ENCODE data around the gene PHKG1.
"Not testable (repeated sequence)": the region's sequence is repeated elsewhere in the genome, so short reads cannot be mapped to it uniquely, and the experiment has no call there.

Gene PHKG1

DNA sequence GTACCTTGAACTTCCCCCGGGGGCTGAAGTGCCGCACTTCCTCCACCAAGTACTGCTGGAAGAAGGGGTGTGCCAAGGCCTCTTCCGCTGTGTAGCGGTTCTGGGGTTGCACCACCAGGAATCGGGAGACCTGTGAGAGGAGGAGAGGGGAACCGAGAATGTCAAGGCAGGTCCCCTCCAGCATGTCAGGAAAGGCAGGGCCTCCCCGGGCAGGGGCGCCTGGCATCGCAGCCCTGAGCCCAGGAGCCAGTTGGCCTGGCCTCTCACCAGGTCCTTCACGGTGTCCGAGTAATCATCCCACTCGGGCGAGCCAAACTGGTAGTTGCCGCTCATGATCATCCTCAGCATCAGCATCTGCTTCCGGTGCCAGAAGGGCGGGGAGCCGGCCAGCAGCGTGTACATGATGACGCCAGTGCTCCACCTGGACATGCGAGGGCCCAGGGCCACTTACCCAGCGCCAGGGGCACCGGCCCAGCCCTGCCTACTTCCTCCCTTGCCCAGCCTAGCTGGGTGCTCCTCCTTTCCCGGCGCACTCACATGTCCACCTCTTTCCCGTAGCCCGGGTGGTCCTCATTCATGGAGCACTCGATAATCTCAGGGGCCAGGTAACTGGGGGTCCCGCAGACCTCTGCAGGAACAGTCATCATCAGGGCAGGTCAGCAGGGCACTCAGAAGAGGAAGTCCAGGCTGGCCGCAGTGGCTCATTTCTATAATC is 11.0 kb downstream of the PHKG1 start:
- no peak for DNase-seq

DNA sequence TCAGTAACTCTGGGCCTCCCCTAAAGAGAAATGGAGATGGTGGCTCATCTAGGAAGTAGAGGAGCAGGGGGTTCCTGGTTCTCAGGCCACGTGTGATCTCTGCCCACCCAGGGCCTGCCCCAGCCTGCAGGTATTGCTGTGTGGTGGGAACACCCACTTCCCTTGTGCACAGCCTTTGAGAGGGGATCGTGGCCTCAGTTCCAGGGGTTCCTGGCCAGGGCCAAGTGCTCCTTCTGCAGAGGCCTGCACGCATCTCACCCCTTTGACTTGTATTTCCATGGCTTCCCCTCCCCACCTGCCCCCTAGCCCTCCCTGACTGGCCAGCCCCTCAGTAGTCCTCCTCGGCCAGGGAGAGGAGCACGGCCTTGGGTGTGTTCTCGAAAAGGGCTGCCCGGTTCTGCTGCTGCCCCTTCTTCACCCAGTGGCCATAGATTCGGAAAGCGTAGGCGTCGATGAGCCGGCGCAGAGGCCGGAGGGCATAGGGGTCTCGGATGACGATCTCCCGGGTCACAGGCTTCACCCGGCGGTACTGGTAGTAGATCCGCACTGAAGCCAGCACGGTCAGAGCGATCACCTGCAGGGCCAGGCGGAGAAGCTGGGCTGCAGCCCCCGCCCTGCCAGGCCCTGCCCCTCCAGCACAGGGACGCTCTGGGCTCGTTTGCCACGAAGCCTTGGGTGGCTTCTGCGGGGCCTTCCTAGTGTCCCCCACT is 11.9 kb downstream of the PHKG1 start:
- not testable (repeated sequence) for DNase-seq

DNA sequence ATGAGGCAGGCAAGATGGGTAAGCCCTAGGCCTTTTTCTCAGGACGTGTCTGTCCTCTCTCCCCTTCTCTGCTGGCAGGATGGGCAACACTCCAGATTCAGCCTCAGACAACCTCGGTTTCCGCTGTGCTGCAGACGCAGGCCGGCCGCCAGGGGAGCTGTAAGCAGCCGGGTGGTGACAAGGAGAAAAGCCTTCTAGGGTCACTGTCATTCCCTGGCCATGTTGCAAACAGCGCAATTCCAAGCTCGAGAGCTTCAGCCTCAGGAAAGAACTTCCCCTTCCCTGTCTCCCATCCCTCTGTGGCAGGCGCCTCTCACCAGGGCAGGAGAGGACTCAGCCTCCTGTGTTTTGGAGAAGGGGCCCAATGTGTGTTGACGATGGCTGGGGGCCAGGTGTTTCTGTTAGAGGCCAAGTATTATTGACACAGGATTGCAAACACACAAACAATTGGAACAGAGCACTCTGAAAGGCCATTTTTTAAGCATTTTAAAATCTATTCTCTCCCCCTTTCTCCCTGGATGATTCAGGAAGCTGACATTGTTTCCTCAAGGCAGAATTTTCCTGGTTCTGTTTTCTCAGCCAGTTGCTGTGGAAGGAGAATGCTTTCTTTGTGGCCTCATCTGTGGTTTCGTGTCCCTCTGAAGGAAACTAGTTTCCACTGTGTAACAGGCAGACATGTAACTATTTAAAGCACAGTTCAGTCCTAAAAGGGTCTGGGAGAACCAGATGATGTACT is 13.1 kb downstream of the PHKG1 start:
- DNase-seq: no peak

DNA sequence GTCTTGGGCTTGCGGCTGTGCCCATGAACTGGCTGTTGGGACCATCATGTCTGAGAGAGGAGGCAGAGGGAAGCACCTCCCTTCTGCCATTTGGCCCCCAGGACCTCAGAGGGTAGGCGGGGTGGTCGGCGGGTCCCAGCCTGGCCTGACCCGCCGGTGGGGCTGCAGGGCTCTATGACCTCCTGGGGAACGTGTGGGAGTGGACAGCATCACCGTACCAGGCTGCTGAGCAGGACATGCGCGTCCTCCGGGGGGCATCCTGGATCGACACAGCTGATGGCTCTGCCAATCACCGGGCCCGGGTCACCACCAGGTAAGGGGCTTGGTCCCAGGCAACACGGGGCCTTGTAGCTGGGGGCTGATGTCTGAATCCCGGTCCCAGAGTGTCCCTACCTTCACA is 14.6 kb downstream of the PHKG1 start:
- DNase-seq: no peak

DNA sequence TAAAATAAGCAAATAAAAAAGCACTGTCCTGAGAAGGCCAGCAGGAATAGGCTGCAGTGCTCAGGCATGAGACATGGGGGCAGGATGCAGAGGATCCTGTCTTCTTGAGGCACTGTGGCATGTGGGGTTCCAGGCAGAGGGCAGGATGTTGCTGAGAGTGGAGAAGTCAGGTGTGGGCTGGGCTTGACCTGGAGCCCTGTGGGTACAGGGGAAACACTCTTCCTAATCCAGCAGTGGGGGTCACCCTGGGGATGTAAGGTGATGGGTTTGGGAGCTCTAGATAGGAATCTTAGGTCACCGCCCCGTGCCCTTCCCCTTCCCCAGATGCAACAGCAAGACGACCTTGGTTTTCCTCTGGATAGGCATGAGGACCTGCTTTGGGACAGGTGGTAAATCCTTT is 15.1 kb downstream of the PHKG1 start:
- DNase-seq: no peak

DNA sequence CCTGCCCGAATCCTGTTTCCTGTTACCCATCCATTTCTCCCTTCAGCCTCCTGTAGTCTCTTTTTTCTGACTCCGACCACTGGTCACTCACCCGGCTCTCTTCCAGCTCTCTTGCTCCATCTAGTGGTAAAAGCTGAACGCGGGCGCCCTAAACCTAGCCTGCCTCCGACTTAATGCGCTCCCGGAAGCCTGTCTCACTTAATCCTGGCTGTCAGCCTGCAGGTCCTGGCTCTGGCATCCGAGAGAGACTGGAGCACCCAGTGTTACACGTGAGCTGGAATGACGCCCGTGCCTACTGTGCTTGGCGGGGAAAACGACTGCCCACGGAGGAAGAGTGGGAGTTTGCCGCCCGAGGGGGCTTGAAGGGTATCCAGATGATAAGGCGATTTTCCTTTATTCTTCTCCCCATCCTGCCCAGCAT is 18.4 kb downstream of the PHKG1 start:
- DNase-seq: peak; percentile 92

DNA sequence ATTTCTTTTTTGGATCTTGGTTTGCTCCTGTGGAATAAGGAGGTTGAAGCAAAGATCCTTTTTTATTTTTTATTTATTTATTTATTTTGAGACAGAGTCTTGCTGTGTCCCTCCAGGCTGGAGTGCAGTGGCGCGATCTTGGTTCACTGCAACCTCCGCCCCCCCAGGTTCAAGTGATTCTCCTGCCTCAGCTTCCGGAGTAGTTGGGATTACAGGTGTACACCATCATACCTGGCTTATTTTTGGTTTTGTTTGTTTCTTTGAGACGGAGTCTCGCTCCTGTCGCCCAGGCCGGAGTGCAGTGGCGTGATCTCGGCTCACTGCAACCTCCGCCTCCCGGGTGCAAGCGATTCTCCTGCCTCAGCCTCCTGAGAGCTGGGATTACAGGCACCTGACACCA is 26.4 kb downstream of the PHKG1 start:
- not testable (repeated sequence) for DNase-seq

DNA sequence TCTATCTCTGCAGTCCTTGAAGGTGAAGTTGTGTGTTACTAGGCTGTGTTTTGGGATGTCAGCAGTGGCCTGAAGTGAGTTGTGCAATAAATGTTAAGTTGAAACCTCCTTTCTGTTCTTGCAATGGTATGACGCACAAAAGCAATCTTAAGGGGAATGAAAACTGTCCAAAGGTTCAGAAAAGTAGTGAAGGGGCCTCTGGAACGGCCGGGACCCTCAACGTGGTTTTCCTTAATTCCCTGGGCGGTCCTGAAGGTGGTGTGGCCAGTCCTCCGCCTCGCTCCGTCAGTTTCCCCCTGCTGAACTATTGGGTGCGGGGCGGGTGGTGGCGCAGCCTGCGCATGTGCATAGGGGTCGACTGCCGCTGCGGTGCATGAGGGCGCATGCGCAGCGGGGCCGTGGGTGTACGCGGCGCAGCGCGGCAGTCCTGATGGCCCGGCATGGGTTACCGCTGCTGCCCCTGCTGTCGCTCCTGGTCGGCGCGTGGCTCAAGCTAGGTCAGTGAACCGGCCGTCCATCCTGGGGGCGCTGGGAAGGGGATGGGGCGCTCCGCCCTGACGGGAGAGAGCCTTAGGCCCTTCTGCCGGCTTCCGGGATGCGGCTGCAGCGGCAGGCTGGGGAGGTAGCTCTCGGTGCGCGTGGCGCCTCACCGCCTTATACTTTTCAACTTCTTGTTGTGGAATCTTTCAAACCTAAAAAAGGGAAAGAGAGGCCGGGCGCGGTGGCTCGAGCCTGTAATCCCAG is 28.7 kb downstream of the PHKG1 start, which contains the start of gene SUMF2:
TSS of gene SUMF2 (plus strand) at position 405 of the 744 bp plus-strand sequence. CDS start at position 431, 26 bp downstream.
- DNase-seq: peak; percentile 96

DNA sequence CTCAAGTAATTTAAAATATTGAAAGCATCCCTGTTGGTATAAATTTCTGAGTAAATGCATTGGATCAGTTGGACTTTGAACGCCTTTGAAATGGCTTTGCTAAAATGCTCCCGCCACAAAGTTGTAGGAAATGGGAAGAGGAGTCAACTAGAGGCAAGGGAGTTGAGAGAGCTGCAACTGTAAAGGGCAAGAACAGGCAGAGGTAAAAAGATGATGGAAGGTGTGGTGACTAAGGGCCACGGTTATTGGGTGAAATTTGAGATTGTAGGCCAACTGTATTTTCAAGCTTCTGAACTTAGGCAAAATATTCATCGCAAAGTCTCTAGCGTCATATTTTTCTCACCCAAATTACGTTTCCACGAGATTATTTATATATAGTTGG is 29.3 kb downstream of the PHKG1 start:
- no peak for DNase-seq

DNA sequence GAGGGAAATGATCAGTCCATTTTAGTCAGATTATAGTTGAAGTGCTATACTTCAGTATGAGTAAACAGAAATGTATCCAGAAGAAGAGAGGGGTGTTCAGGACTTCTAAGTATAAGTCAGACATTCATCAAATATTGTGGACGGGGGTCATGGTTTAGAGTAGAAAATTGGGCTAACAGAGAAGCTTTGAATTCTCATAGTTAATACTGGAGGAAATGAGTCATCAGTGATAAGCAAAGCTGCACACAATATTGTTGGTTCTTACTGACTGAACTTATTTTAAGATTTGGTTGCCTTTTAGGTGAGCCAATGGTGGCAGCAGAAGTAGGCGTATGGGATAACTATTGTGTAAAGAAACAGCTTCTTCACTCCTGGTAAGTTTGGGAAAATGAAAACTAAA is 30.4 kb downstream of the PHKG1 start:
- no peak for DNase-seq

DNA sequence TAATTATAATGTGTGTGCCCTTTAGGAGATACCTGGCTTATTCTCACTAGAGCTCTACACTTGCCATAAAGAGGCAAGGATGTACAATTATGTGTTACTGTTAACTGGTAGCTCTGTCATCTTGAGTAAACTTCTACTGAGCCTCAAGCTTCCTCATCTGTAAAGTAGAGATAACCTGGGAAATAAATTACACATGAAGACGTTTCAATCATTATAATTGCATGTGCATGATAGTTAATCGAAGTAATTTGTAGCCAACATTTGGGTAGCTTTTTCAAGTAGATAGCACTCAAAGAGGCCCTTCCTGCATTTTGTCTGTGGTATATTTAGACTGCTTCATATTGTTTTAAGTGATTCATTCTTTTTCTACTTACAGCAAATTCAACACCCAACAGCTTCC is 38.8 kb downstream of the PHKG1 start:
- no peak for DNase-seq

DNA sequence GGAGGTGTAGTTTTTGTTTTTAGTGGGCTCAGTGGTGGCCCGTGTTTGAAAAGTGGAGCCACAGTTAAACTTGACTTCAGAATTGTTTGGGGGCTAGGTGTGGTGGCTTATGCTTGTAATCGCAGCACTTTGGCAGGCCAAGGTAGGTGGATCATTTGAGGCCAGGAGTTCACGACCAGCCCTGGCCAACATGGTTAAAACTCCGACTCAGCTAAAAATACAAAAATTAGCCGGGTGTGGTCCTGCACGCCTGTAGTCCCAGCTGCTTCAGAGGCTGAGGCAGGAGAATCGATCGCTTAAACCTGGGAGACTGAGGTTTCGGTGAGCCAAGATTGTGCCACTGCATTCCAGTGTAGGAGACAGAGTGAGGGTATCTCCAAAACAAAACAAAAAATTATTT is 39.4 kb downstream of the PHKG1 start:
- no peak for DNase-seq

DNA sequence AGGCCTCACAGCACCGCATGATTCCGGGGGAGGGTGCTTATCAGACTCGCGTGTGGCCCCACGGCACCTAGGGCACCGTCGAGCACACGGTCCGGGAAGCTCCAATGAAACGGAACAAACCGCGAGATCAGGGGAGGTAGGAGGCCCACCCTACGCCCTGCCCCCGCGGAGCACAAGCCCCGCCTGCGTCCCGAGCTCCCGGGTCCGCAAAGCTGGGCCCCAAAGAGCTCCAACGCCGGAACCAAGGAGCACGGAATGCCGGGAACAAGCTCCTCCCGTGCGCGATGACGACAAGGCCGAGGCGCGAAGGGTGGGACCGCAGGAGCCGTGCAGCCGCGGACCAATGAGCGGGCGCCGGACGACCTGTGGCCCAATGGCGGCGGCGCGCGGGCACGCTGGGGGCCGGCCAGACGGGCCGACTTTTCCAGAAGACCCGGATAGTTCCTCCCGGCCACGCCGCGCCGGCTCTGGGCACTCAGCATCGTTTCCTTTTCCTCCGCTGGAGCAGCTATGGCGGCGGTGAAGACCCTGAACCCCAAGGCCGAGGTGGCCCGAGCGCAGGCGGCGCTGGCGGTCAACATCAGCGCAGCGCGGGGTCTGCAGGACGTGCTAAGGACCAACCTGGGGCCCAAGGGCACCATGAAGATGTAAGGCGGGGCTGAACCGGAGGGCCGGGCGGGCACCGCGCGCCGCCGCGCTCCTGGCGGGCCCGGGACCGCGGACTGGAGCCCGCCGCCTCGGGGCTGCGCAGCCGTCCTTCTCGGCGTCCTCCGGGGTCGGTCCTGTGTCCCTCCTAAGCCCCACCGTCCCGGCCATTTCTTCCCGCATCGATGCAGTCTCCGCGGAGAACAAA is 41.2 kb downstream of the PHKG1 start, which contains the start of the genes CCT6A and PSPH:
TSS of gene CCT6A (plus strand) at position 427 of the 853 bp plus-strand sequence. CDS start at position 511, 84 bp downstream.
TSS of gene PSPH (minus strand) at position 106 of the 853 bp plus-strand sequence. CDS start 30,232 bp downstream, outside the sequence.
- DNase-seq: peak; percentile 99

DNA sequence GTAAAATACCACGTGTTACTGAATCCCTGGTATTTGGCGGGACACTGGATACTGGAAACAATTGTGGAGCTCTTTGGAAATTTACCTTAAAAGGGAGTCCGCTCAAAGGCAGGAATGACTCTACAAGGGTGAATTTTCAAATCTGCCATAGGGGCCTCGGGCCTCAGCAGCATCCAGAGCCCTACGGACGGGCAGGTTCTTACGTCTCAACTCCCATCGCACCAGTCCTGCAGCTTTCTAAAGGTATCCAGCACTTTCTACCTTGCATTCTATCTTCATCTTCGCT is 41.8 kb downstream of the PHKG1 start:
- no peak for DNase-seq

DNA sequence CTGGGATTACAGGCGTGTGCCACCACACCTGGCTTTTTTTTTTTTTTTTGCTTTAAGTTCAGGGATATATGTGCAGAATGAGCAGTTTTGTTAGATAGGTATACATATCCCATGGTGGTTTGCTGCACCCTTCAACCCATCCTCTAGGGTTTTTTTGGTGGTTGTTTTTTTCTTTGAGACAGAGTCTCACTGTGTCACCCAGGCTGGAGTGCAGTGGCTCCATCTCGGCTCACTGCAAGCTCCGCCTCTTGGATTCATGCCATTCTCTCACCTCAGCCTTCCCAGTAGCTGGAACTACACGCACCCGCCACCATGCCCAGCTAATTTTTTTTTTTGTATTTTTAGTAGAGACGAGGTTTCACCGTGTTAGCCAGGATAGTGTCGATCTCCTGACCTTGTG is 44.0 kb downstream of the PHKG1 start:
- DNase-seq: peak; percentile 55

DNA sequence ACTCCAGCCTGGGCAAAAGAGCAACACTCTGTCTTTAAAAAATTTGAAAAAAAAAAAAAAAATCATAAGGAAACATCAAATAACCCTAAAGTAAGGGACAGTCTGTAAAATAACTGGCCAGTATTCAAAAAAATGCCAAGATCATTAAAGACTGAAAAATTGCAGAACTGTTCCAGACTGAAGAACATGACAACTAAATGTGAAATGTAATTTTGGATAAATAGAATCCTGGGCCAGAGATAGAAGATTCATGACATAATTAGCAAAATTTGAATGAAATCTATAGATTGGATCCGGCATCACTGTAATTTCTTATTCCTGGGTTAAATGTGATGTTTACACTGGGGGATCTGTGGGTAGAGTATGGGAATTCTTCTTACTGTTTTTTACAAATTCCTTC is 44.5 kb downstream of the PHKG1 start:
- no peak for DNase-seq

DNA sequence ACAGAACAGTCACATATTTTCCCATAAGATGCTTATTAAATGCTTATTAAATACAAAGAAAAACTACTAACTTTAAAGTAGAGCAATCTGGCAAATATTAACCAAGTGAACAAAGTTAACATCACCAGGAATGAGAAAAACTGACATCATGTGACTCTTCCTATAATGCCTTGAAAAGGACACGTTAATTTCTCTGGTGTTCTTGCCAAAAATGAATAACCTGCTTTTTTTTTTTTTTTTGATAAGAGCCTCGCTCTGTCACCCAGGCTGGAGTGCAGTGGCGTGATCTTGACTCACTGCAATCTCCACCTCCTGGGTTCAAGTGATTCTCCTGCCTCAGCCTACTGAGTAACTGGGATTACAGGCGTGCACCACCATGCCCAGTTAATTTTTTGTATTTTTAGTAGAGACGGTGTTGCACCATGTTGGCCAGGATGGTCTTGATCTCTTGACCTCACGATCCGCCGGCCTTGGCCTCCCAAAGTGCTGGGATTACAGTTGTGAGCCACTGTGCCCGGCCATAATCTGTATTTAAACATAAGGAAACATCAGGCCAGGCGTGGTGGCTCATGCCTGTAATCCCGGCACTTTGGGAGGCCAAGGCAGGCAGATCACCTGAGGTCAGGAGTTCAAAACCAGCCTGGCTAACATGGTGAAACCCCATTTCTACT is 45.2 kb downstream of the PHKG1 start:
- not testable (repeated sequence) for DNase-seq

DNA sequence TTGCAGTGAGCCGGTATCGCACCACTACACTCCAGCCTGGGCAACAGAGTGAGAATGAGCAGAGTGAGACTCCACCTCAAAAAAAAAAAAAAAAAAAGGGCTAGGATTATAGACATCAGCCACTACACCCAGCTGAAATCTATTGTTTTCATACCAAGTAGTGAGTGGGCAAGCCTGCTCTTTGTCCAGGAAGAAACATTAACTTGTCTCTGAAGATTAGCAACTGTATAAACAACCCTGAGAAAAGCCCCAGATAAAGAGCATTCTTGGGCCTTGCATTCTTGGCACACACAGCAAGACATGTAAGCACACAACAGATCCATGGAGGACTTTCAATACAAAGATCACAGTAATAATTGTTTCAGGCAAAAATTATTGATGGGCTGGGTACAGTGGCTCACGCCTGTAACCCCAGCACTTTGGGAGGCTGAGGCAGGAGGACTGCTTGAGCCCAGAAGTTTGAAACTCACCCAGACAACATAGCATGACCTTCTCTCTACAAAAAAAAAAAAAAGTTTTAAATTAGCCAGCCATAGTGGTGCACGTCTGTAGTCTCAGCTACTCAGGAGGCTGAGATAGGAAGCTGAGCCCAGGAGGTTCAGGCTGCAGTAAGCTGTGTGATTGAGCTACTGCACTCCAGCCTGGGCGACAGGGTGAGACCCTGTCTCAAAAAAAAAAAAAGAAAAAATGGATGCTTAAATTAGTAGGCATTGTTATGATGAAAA is 45.9 kb downstream of the PHKG1 start:
- DNase-seq: no peak

DNA sequence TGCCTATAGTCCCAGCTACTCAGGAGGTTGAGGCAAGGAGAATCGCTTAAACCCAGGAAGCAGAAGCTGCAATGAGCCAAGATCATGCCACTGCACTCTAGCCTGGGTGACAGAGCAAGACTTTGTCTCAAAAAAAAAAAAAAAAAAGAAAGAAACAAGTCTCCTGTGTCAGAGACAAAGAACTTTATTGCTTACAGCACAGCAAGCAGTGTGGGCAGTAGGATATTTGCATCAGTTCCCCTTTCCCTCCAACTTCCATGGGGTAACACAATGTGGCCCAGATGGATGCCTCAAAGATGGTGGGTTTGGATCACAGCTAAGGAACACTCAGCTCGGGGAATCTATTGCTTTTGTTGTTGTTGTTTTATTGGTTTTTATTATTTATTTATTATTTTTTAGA is 47.0 kb downstream of the PHKG1 start:
- DNase-seq: not testable (repeated sequence)

DNA sequence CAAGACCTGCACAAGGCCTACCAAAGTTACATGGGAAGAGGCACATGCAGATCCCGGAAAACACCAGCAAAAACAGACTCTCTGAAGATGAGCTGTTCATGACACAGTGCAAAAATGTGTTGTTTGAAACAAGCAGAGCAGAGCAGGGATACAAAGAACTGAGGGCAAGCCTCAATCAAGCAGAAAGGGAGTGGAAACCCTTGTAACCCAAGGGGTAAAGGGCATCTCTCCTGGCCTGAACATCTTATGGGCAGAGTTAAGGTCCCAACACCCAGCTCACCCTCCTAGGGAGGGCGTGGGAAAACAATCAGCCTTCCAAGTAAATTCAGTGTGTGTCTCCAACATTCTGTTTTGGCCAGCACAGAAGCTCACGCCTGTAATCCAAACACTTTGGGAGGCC is 52.0 kb downstream of the PHKG1 start:
- no peak for DNase-seq

All from islet precursor cell (in vitro differentiated cells).